Uterus (tissue), 4 donors: ENCODE data around the gene KDM1A. TPM values are rescaled to one million over a fixed set of nuclear protein-coding genes. Genes with fewer than 3 reads are reported as not detected.

Experiments used
- DNase-seq, 2 donors: peaks; one replicate each; pipeline ENCODE4 v3.0.0-alpha.2; 2019 to 2020
- H3K27ac ChIP-seq, 2 donors: fragments of 200-600 bp; sonication (generic); 1 replicate in 1 of 2; 2 replicates in 1 of 2; pipeline ENCODE4 v1.5.1; 2016 to 2018
- H3K27me3 ChIP-seq, 2 donors: fragments of 200-600 bp; sonication (generic); one replicate each; pipeline ENCODE4 v1.5.1; 2018 to 2019; ENCODE audit warnings: control low read depth in 1 of 2
- H3K36me3 ChIP-seq, 2 donors: fragments of 200-600 bp; sonication (generic); one replicate each; pipeline ENCODE4 v1.5.1; 2019; ENCODE audit warnings: control low read depth in 1 of 2
- H3K4me1 ChIP-seq, 2 donors: fragments of 200-600 bp; sonication (generic); one replicate each; pipeline ENCODE4 v1.5.1; 2018 to 2019; ENCODE audit warnings: control low read depth in 1 of 2
- H3K4me3 ChIP-seq, 2 donors: fragments of 200-600 bp; sonication (generic); 1 replicate in 1 of 2; 2 replicates in 1 of 2; pipeline ENCODE4 v1.5.1; 2018 to 2019; ENCODE audit warnings: mild to moderate bottlenecking in 1 of 2
- H3K9me3 ChIP-seq, 2 donors: fragments of 200-600 bp; sonication (generic); one replicate each; pipeline ENCODE4 v1.5.1; 2019; ENCODE audit warnings: control low read depth in 1 of 2
- CTCF ChIP-seq, 4 experiments: fragments of 200-600 bp in 2 of 4; fragments of 450-650 bp in 2 of 4; sonication (generic) in 2 of 4; IDR thresholded peaks; one replicate each; pipeline ENCODE4 v1.5.1; 2016 to 2019; ENCODE audit warnings: antibody characterized with exemption in 4 of 4, mild to moderate bottlenecking in 2 of 4, moderate library complexity in 1 of 4
- POLR2A ChIP-seq, 2 donors: fragments of 450-650 bp; IDR thresholded peaks; one replicate each; pipeline ENCODE4 v1.6.1; 2016; ENCODE audit warnings: antibody characterized with exemption in 2 of 2, mild to moderate bottlenecking in 1 of 2, moderate library complexity in 1 of 2
- intact Hi-C: fragments of 100-400 bp; cut with DNase I; formaldehyde crosslinking; loops from one replicate; pipeline ENCODE4 v1.15.1; 2023; ENCODE audit warnings: low total_unique reads
- total RNA-seq, 4 donors: library from RNA; depleted of rRNA in 3 of 4; stranded (reverse); fragments of >200 nt in 3 of 4; gene quantifications; one replicate each; pipeline versions ENCODE4 v1.1.0 to v1.2.4, GENCODE V29; 2014 to 2023
- donor health status: DM: yes; HTN: yes; CAD: no.

Gene KDM1A
- total RNA-seq, 4 donors from 2014 or later: 31.5 to 137 (median 57.3) TPM

- H3K27ac ChIP-seq: no peak overlapping the region
- H3K9me3 ChIP-seq: no peaks in the 10 kb centered on the region
- no peaks in the 10 kb centered on the region for H3K27me3 ChIP-seq
- TF ChIP-seq CTCF (IDR thresholded peaks at IDR 0.05) (no peak), POLR2A (IDR thresholded peaks at IDR 0.05) (no peak)
- intact Hi-C loops: no loop called here
- H3K4me3 ChIP-seq: no peak overlapping the region
- no peak for DNase-seq
- no peaks in the 10 kb centered on the region for H3K4me1 ChIP-seq
- no peaks in the 10 kb centered on the region for H3K36me3 ChIP-seq
Measured at GRCh38 chr1:23116216-23116836, 97.1 kb downstream of the KDM1A start.

DNA sequence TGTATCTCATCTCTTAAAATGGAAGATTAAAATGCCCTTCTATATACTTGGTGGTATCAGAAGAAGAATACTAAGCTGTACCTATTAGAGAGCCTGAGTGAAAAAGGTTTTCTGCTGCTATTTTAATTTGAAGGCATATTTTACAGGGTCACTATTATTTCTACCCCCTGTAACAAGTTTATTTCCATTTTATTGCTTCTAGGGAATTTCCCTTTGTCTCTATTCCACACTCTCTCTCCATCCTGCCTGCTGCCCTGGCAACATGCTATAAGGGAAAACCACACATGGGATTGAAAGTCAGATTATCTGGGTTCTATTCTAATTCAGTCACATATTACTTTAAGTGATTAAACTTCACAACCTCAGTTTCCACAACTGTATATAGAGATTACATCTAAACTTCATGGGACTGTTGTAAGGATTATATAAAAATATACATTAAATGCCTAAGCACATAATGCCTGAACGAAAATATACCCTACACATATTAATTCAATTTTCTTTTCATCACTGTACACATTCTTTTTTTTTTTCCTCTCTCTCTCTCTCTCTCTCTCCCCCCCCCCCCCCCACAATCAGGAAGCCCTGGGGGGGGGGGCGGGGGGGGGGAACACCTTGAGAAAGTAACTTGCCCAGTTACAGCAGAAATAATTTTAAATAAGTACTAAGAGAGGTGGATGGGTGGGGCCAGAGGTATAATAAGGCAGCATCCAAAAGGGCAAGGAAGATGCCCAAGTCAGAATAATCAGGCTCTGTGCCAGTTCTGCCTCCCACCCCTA is 97.8 kb downstream of the KDM1A start:
- Histone ChIP-seq H3K27ac (no peak overlapping the region), H3K4me1 (no peaks in the 10 kb centered on the region), H3K27me3 (no peaks in the 10 kb centered on the region), H3K4me3 (no peak overlapping the region), H3K9me3 (no peaks in the 10 kb centered on the region), H3K36me3 (no peaks in the 10 kb centered on the region)
- TF ChIP-seq CTCF (IDR thresholded peaks at IDR 0.05): no peak
- no peak for TF ChIP-seq POLR2A (IDR thresholded peaks at IDR 0.05)
- no peak for DNase-seq
- intact Hi-C loops: no loop called here

- intact Hi-C loops: no loop called here
- TF ChIP-seq POLR2A (IDR thresholded peaks at IDR 0.05) (no peak), CTCF (IDR thresholded peaks at IDR 0.05) (no peak)
- no peaks in the 10 kb centered on the region for H3K4me1 ChIP-seq
- no peaks in the 10 kb centered on the region for H3K27me3 ChIP-seq
- no peaks in the 10 kb centered on the region for H3K36me3 ChIP-seq
- H3K27ac ChIP-seq: no peak overlapping the region
- DNase-seq: no peak
- H3K9me3 ChIP-seq: no peaks in the 10 kb centered on the region
- no peak overlapping the region for H3K4me3 ChIP-seq
Measured at GRCh38 chr1:23118407-23118806, 99.1 kb downstream of the KDM1A start.

- Histone ChIP-seq H3K9me3 (no peaks in the 10 kb centered on the region), H3K4me1 (no peaks in the 10 kb centered on the region), H3K36me3 (no peaks in the 10 kb centered on the region), H3K27me3 (no peaks in the 10 kb centered on the region), H3K27ac (peak overlapping the region; percentile 24 to 62), H3K4me3 (peak overlapping the region in 1 of 2 donors; percentile 15)
- TF ChIP-seq CTCF (IDR thresholded peaks at IDR 0.05): no peak
- intact Hi-C loops: no loop called here
- DNase-seq: no peak
Measured at GRCh38 chr1:23118957-23119792, 99.9 kb downstream of the KDM1A start.

DNA sequence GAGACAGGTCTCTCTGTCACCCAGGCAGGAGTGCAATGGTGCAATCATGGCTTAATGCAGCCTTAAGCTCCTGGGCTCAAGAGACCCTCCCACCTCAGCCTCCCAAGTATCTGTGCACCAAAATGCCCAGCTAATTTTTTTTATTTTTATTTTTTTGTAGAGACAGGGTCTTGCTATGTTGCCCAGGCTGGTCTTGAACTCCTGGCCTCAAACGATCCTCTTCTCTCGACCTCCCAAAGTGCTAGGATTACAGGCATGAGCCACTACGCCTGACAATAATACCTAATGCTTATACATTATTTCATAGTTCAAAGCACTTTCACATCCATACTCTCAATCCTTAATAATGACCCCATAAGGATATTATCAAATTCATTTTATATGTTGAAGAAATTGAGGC is 101.1 kb downstream of the KDM1A start:
- intact Hi-C loops: no loop called here
- Histone ChIP-seq H3K36me3 (no peaks in the 10 kb centered on the region), H3K27me3 (no peaks in the 10 kb centered on the region), H3K4me1 (no peaks in the 10 kb centered on the region), H3K4me3 (no peak overlapping the region), H3K9me3 (no peaks in the 10 kb centered on the region), H3K27ac (no peak overlapping the region)
- TF ChIP-seq POLR2A (IDR thresholded peaks at IDR 0.05): no peak
- no peak for DNase-seq
